DND-41 (cell line): Measurements from ENCODE around the gene RGMB.
"Not testable (repeated sequence)": the region's sequence is repeated elsewhere in the genome, so short reads cannot be mapped to it uniquely, and the experiment has no call there.

Source experiments
- ATAC-seq: fragments of 200-7000 bp; cut with Tn5 transposase; 3 replicates; pipeline ENCODE4 v1.9.1; 2021; ENCODE audit warnings: low read depth; ENCODE audit not compliant: insufficient read depth
- DNase-seq: peaks from one replicate; pipeline ENCODE4 v3.0.0-alpha.2; 2020
- H2AFZ ChIP-seq: 2 replicates; pipeline ENCODE4 v1.6.0; 2012; ENCODE audit warnings: low read depth, low read length
- H3K27ac ChIP-seq: 2 replicates; pipeline ENCODE4 v1.5.1; 2012; ENCODE audit warnings: low read length, inconsistent platforms
- H3K27me3 ChIP-seq: fragments of 200-600 bp; sonication (generic); 2 replicates; pipeline ENCODE4 v1.6.0; 2012; ENCODE audit warnings: low read length, mild to moderate bottlenecking, inconsistent platforms; ENCODE audit not compliant: insufficient read depth, poor library complexity
- H3K36me3 ChIP-seq: 2 replicates; pipeline ENCODE4 v1.5.1; 2012; ENCODE audit warnings: low read length, inconsistent platforms; ENCODE audit not compliant: insufficient read depth
- H3K4me1 ChIP-seq: 2 replicates; pipeline ENCODE4 v1.5.1; 2012; ENCODE audit warnings: mild to moderate bottlenecking, low read length; ENCODE audit not compliant: insufficient read depth
- H3K4me2 ChIP-seq: 2 replicates; pipeline ENCODE4 v1.6.0; 2012; ENCODE audit warnings: mild to moderate bottlenecking, moderate library complexity, low read length, inconsistent platforms; ENCODE audit not compliant: insufficient read depth
- H3K4me3 ChIP-seq, 2 experiments: fragments of 200-600 bp in 1 of 2; shearing (Covaris generic) in 1 of 2; 2 replicates each; pipeline ENCODE4 v1.5.1; 2012 to 2016; ENCODE audit warnings: inconsistent platforms in 2 of 2, low read length in 2 of 2, mild to moderate bottlenecking in 2 of 2, low read depth in 1 of 2, moderate library complexity in 1 of 2
- H3K79me2 ChIP-seq: 2 replicates; pipeline ENCODE4 v1.6.0; 2012; ENCODE audit warnings: low read length, inconsistent platforms; ENCODE audit not compliant: insufficient read depth
- H3K9ac ChIP-seq: 2 replicates; pipeline ENCODE4 v1.6.0; 2012; ENCODE audit warnings: low read depth, mild to moderate bottlenecking, inconsistent platforms, low read length, moderate library complexity
- H3K9me3 ChIP-seq: 2 replicates; pipeline ENCODE4 v1.5.1; 2012; ENCODE audit warnings: low read length, moderate library complexity, mild to moderate bottlenecking, inconsistent platforms; ENCODE audit not compliant: insufficient read depth, severe bottlenecking
- H4K20me1 ChIP-seq: 2 replicates; pipeline ENCODE4 v1.6.0; 2012; ENCODE audit warnings: low read length; ENCODE audit not compliant: insufficient read depth
- CTCF ChIP-seq: IDR thresholded peaks from 2 replicates; pipeline ENCODE4 v1.5.1; 2012; ENCODE audit warnings: borderline replicate concordance, low read length, moderate library complexity, mild to moderate bottlenecking; ENCODE audit not compliant: poor library complexity, severe bottlenecking; ENCODE audit errors: extremely low read depth
- EZH2 ChIP-seq: IDR thresholded peaks from 3 replicates; pipeline ENCODE4 v1.6.1; 2012; ENCODE audit warnings: borderline replicate concordance, low read depth, mild to moderate bottlenecking, moderate library complexity, low read length, inconsistent platforms; ENCODE audit not compliant: severe bottlenecking

Gene RGMB

GRCh38 chr5:98735806-98736507, 37.5 kb upstream of the RGMB start:
- Histone ChIP-seq H3K4me1 (no peaks in the 10 kb centered on the region), H3K27ac (no peak overlapping the region), H3K9ac (no peak overlapping the region), H4K20me1 (no peaks in the 10 kb centered on the region), H3K9me3 (peaks cover 4% of the 10 kb centered on the region), H2AFZ (no peak overlapping the region), H3K36me3 (no peaks in the 10 kb centered on the region), H3K4me3 (no peak overlapping the region), H3K27me3 (peaks cover under 1% of the 10 kb centered on the region), H3K4me2 (no peak overlapping the region), H3K79me2 (no peaks in the 10 kb centered on the region)
- DNase-seq (no peak), ATAC-seq (no peak)
- TF ChIP-seq CTCF, result no peak
- TF ChIP-seq EZH2, result no peak

- no peaks in the 10 kb centered on the region for H3K79me2 ChIP-seq
- H4K20me1 ChIP-seq, result no peaks in the 10 kb centered on the region
- TF ChIP-seq CTCF (no peak), EZH2 (no peak)
- H2AFZ ChIP-seq, result no peak overlapping the region
- H3K27ac ChIP-seq, result no peak overlapping the region
- H3K9me3 ChIP-seq, result peaks cover 4% of the 10 kb centered on the region
- no peak for ATAC-seq
- H3K4me1 ChIP-seq, result no peaks in the 10 kb centered on the region
- H3K27me3 ChIP-seq, result peaks cover 2% of the 10 kb centered on the region
- no peaks in the 10 kb centered on the region for H3K36me3 ChIP-seq
- H3K9ac ChIP-seq, result no peak overlapping the region
- H3K4me3 ChIP-seq, result no peak overlapping the region
- DNase-seq, result no peak
- H3K4me2 ChIP-seq, result no peak overlapping the region
Measured at GRCh38 chr5:98736753-98737152, 36.7 kb upstream of the RGMB start.

- not testable (repeated sequence) for H3K4me3 ChIP-seq, H3K9me3 ChIP-seq, H3K9ac ChIP-seq, H3K79me2 ChIP-seq, H3K27ac ChIP-seq, H3K27me3 ChIP-seq, ATAC-seq, H4K20me1 ChIP-seq, H3K4me1 ChIP-seq, H3K36me3 ChIP-seq, H3K4me2 ChIP-seq, DNase-seq, H2AFZ ChIP-seq
Measured at GRCh38 chr5:98737441-98737840, 36.0 kb upstream of the RGMB start.

GRCh38 chr5:98738481-98739149, 34.8 kb upstream of the RGMB start:
- not testable (repeated sequence) for H2AFZ ChIP-seq, H3K27ac ChIP-seq, ATAC-seq, H3K36me3 ChIP-seq, H3K27me3 ChIP-seq, DNase-seq, H3K9me3 ChIP-seq, H3K4me2 ChIP-seq, H4K20me1 ChIP-seq, H3K9ac ChIP-seq, H3K79me2 ChIP-seq, H3K4me3 ChIP-seq, H3K4me1 ChIP-seq
